GM23248 (cell line): ENCODE data around the gene CBR3.

Source experiments
- EZH2 ChIP-seq: fragments of 200-600 bp; sonication (generic); IDR thresholded peaks from 2 replicates; pipeline ENCODE4 v1.6.1; 2018; ENCODE audit warnings: antibody characterized with exemption, mild to moderate bottlenecking; ENCODE audit not compliant: insufficient read depth, poor library complexity, severe bottlenecking
- EZH2phosphoT487 ChIP-seq: fragments of 200-600 bp; sonication (generic); IDR thresholded peaks from 2 replicates; pipeline ENCODE4 v1.6.1; 2018; ENCODE audit warnings: antibody characterized with exemption, moderate library complexity, mild to moderate bottlenecking, low read depth; ENCODE audit not compliant: insufficient read depth

GRCh38 chr21:36141513-36141925 is 6.6 kb downstream of the CBR3 start:
- TF ChIP-seq EZH2 (no peak), EZH2phosphoT487 (no peak)
